Colonic mucosa (tissue), 4 donors: ENCODE measurements around the gene NRSN1. TPM values are rescaled to one million over a fixed set of nuclear protein-coding genes. Genes with fewer than 3 reads are reported as not detected.

Source experiments
- DNase-seq: peaks from one replicate; pipeline ENCODE4 v3.0.0-alpha.2; 2020
- H3K27ac ChIP-seq: fragments of 200-600 bp; one replicate; pipeline ENCODE4 v1.8.0; 2021
- H3K27me3 ChIP-seq: fragments of 200-600 bp; one replicate; pipeline ENCODE4 v1.8.0; 2021
- H3K36me3 ChIP-seq: fragments of 200-600 bp; one replicate; pipeline ENCODE4 v1.8.0; 2021
- H3K4me1 ChIP-seq: fragments of 200-600 bp; one replicate; pipeline ENCODE4 v1.8.0; 2021; ENCODE audit warnings: mild to moderate bottlenecking
- H3K4me3 ChIP-seq: fragments of 200-600 bp; one replicate; pipeline ENCODE4 v1.8.0; 2021
- H3K9ac ChIP-seq, 2 donors: one replicate each; pipeline ENCODE4 v1.7.0; 2013; ENCODE audit warnings: control low read depth in 2 of 2, low read depth in 2 of 2, low read length in 2 of 2
- H3K9me3 ChIP-seq: fragments of 200-600 bp; one replicate; pipeline ENCODE4 v1.8.0; 2021
- intact Hi-C: fragments of 100-400 bp; cut with DNase I; formaldehyde crosslinking; loops from one replicate; pipeline ENCODE4 v1.14.1; 2022
- total RNA-seq, 2 donors: library from RNA; stranded (reverse); fragmentation: NEBNext Ultra II Directional in 1 of 2; extraction: Animal tissue kit (Norgen Biotek cat#: 25700) in 1 of 2; gene quantifications; one replicate each; pipeline ENCODE4 v1.2.1, GENCODE V29; 2021
- TF ChIP-seq, protein P1 (sequence below): fragments of 200-600 bp; IDR thresholded peaks from one replicate; pipeline ENCODE4 v1.8.0; 2022; ENCODE audit warnings: antibody characterized with exemption, mild to moderate bottlenecking
- donor health status: healthy.
- donor health status: DM: no; HTN: no; CAD: no.
- donor health status: DM: no; HTN: no; CAD: no.

Gene NRSN1
- total RNA-seq, 2 donors from 2014 or later: 0.64 TPM; not detected in 1

DNA sequence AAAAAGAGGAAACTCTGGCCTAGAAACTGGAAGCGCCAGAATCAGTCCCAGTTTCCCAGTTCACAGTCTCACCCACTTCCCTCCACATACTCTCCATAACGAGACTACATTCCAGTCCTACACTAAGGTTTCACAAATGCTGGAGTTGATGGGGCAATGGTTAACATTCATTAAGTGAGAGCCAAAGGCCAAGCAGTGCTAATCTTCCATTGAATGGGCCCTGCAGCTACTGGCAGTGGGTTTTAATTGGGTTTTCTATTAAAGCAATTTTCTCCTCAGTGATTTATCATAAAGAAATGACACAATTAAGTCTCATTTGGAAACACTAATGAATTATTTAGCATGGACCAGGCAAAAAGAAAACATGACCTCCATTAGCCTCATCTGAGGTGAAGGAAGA lies 20.8 kb upstream of the NRSN1 start:
- H3K4me1 ChIP-seq: no peaks in the 10 kb centered on the region
- no peaks in the 10 kb centered on the region for H3K36me3 ChIP-seq
- H3K4me3 ChIP-seq: no peak overlapping the region
- H3K27ac ChIP-seq: no peak overlapping the region
- DNase-seq: no peak
- TF ChIP-seq, protein P1, sequence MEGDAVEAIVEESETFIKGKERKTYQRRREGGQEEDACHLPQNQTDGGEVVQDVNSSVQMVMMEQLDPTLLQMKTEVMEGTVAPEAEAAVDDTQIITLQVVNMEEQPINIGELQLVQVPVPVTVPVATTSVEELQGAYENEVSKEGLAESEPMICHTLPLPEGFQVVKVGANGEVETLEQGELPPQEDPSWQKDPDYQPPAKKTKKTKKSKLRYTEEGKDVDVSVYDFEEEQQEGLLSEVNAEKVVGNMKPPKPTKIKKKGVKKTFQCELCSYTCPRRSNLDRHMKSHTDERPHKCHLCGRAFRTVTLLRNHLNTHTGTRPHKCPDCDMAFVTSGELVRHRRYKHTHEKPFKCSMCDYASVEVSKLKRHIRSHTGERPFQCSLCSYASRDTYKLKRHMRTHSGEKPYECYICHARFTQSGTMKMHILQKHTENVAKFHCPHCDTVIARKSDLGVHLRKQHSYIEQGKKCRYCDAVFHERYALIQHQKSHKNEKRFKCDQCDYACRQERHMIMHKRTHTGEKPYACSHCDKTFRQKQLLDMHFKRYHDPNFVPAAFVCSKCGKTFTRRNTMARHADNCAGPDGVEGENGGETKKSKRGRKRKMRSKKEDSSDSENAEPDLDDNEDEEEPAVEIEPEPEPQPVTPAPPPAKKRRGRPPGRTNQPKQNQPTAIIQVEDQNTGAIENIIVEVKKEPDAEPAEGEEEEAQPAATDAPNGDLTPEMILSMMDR: no peak
- no peak overlapping the region for H3K9ac ChIP-seq
- H3K27me3 ChIP-seq: no peaks in the 10 kb centered on the region
- H3K9me3 ChIP-seq: no peaks in the 10 kb centered on the region
- intact Hi-C loops: no loop called here

DNA sequence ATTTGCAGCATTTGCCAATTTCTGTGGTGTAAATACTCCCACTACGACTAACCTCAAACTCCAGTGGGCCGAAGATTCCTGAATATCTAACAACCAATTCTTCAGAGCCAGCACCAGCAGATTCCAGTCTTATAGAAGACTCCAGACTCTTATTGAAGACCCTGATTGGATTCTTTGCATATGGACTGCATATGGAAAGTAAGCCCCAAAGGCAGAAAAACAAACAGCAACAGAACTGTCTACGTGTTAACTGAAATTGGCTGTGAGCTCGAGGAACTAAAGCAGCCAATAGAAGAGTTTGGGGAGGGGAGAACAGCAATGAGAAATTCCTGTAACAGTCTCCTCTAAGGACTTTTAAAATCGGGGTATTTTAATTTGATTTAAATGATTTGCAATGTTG lies 19.7 kb upstream of the NRSN1 start:
- no peak for DNase-seq
- Histone ChIP-seq H3K4me3 (no peak overlapping the region), H3K27me3 (no peaks in the 10 kb centered on the region), H3K27ac (no peak overlapping the region), H3K9me3 (no peaks in the 10 kb centered on the region), H3K36me3 (no peaks in the 10 kb centered on the region), H3K9ac (no peak overlapping the region), H3K4me1 (no peaks in the 10 kb centered on the region)
- TF ChIP-seq, protein P1: no peak
- intact Hi-C loops: no loop called here

DNA sequence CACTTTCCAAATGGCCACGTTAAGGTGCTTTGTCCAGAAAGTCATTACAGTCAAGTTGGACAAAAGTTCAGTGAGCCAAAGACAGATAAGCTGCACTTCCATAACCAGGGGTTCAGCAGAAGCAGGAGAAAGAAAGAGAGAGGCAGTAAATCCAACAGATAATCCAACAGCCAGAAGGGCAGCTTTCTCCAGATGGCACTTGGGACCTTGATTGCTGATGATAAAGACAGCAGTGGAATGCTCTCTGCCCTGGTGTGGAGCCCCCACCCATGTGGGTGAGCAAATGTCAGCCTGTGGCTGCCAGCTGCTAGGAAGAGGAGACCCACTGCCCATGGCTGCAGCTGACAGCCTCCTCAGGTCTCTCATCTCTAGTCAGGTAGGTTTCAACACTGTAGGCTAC lies 18.7 kb upstream of the NRSN1 start:
- TF ChIP-seq, protein P1: no peak
- intact Hi-C loops: no loop called here
- no peak overlapping the region for H3K4me3 ChIP-seq
- H3K36me3 ChIP-seq: no peaks in the 10 kb centered on the region
- H3K27me3 ChIP-seq: no peaks in the 10 kb centered on the region
- no peak overlapping the region for H3K27ac ChIP-seq
- no peak overlapping the region for H3K9ac ChIP-seq
- DNase-seq: no peak
- H3K4me1 ChIP-seq: no peaks in the 10 kb centered on the region
- no peaks in the 10 kb centered on the region for H3K9me3 ChIP-seq

GRCh38 chr6:24108056-24108455 lies 18.0 kb upstream of the NRSN1 start:
- intact Hi-C loops: no loop called here
- H3K4me1 ChIP-seq: no peaks in the 10 kb centered on the region
- no peaks in the 10 kb centered on the region for H3K36me3 ChIP-seq
- H3K27me3 ChIP-seq: no peaks in the 10 kb centered on the region
- H3K27ac ChIP-seq: no peak overlapping the region
- TF ChIP-seq, protein P1: no peak
- H3K9me3 ChIP-seq: no peaks in the 10 kb centered on the region
- H3K4me3 ChIP-seq: no peak overlapping the region
- no peak for DNase-seq
- no peak overlapping the region for H3K9ac ChIP-seq

- TF ChIP-seq, protein P1: no peak
- Histone ChIP-seq H3K4me1 (no peaks in the 10 kb centered on the region), H3K36me3 (no peaks in the 10 kb centered on the region), H3K9ac (no peak overlapping the region), H3K9me3 (no peaks in the 10 kb centered on the region), H3K27ac (no peak overlapping the region), H3K4me3 (no peak overlapping the region), H3K27me3 (no peaks in the 10 kb centered on the region)
- intact Hi-C loops: no loop called here
- no peak for DNase-seq
Observed at GRCh38 chr6:24110417-24110816, 15.6 kb upstream of the NRSN1 start.

GRCh38 chr6:24113891-24114290 lies 12.1 kb upstream of the NRSN1 start:
- no peak overlapping the region for H3K9ac ChIP-seq
- TF ChIP-seq, protein P1: no peak

More at GRCh38 chr6:24113891-24114290, 12.1 kb upstream of the NRSN1 start:
- Histone ChIP-seq H3K27me3 (no peaks in the 10 kb centered on the region), H3K4me1 (no peaks in the 10 kb centered on the region), H3K4me3 (no peak overlapping the region), H3K27ac (no peak overlapping the region), H3K9me3 (no peaks in the 10 kb centered on the region), H3K36me3 (no peaks in the 10 kb centered on the region)
- intact Hi-C loops: no loop called here
- no peak for DNase-seq
